Esophagus squamous epithelium (tissue), 5 donors: ENCODE data around the gene C1orf50. TPM values are rescaled to one million over a fixed set of nuclear protein-coding genes. Genes with fewer than 3 reads are reported as not detected.
"Not testable (repeated sequence)": the region's sequence is repeated elsewhere in the genome, so short reads cannot be mapped to it uniquely, and the experiment has no call there.

Experiments used
- DNase-seq: peaks from one replicate; lab custom pipeline; 2025; lab: John Stamatoyannopoulos, UW
- H3K27ac ChIP-seq, 4 donors: fragments of 200-600 bp; sonication (generic); one replicate each; pipeline ENCODE4 v1.5.1; 2016 to 2019; ENCODE audit warnings: mild to moderate bottlenecking in 1 of 4
- H3K27me3 ChIP-seq, 4 donors: fragments of 200-600 bp; sonication (generic); 1 replicate in 3 of 4; 2 replicates in 1 of 4; pipeline versions ENCODE4 v1.5.1 to v1.6.0; 2017 to 2021; ENCODE audit warnings: antibody characterized with exemption in 1 of 4
- H3K36me3 ChIP-seq, 3 donors: fragments of 200-600 bp; sonication (generic); one replicate each; pipeline ENCODE4 v1.5.1; 2016 to 2019
- H3K4me1 ChIP-seq, 3 donors: fragments of 200-600 bp; sonication (generic); one replicate each; pipeline ENCODE4 v1.5.1; 2017 to 2019
- H3K4me3 ChIP-seq, 4 donors: fragments of 200-600 bp; sonication (generic); 1 replicate in 3 of 4; 2 replicates in 1 of 4; pipeline ENCODE4 v1.5.1; 2016 to 2019; ENCODE audit warnings: mild to moderate bottlenecking in 2 of 4, moderate library complexity in 1 of 4
- H3K9me3 ChIP-seq, 3 donors: fragments of 200-600 bp; sonication (generic); one replicate each; pipeline ENCODE4 v1.5.1; 2016 to 2019
- CTCF ChIP-seq, 6 experiments: fragments of 450-650 bp in 4 of 6; fragments of 200-600 bp in 2 of 6; sonication (generic) in 2 of 6; IDR thresholded peaks; one replicate each; pipeline ENCODE4 v1.5.1; 2016 to 2019; ENCODE audit warnings: antibody characterized with exemption in 6 of 6, mild to moderate bottlenecking in 4 of 6, moderate library complexity in 4 of 6
- POLR2A ChIP-seq, 4 donors: fragments of 450-650 bp; IDR thresholded peaks; one replicate each; pipeline ENCODE4 v1.6.1; 2017; ENCODE audit warnings: antibody characterized with exemption in 4 of 4, mild to moderate bottlenecking in 4 of 4, moderate library complexity in 3 of 4
- WGBS, 2 donors: methylation state at CpG; one replicate each; pipeline ENCODE4 v1.1.5; 2018; 5-methylcytosine and 5-hydroxymethylcytosine counted together
- intact Hi-C: fragments of 100-400 bp; cut with DNase I; formaldehyde crosslinking; loops from one replicate; pipeline ENCODE4 v1.15.0; 2022
- total RNA-seq, 4 donors: library from RNA; depleted of rRNA; stranded (reverse); fragments of >200 nt; gene quantifications; one replicate each; pipeline ENCODE4 v1.1.0, GENCODE V29; 2016
- donor health status: DM: yes; HTN: yes; CAD: no.

C1orf50 gene
- total RNA-seq, 4 donors from 2014 or later = 1.5 to 15.4 (median 3.8) TPM

GRCh38 chr1:42748021-42748420 is 19.0 kb upstream of the C1orf50 start:
- DNase-seq = no peak
- intact Hi-C loops = loop anchor here (5.0 kb wide), 1 partner anchor 166 kb away; no protein-coding TSS in a partner anchor
- Histone ChIP-seq H3K27me3 (no peaks in the 10 kb centered on the region), H3K4me1 (peaks cover 0 to 26% (median 0%) of the 10 kb centered on the region in 3 donors), H3K27ac (no peak overlapping the region), H3K36me3 (peaks cover 0 to 67% (median 20%) of the 10 kb centered on the region in 3 donors), H3K4me3 (no peak overlapping the region), H3K9me3 (no peaks in the 10 kb centered on the region)
- TF ChIP-seq CTCF (IDR thresholded peaks at IDR 0.05) = no peak
- WGBS, 2 donors = 89% methylated on average over 7 of the region's 10 CpGs; no CpG with 5 or more reads in 1 of the 2 donors

- Histone ChIP-seq H3K9me3 (no peaks in the 10 kb centered on the region), H3K27me3 (no peaks in the 10 kb centered on the region), H3K4me1 (peaks cover 0 to 19% (median 0%) of the 10 kb centered on the region in 3 donors), H3K4me3 (no peak overlapping the region), H3K36me3 (peaks cover 0 to 74% (median 20%) of the 10 kb centered on the region in 3 donors), H3K27ac (no peak overlapping the region)
- TF ChIP-seq CTCF (IDR thresholded peaks at IDR 0.05) = no peak
- TF ChIP-seq POLR2A (IDR thresholded peaks at IDR 0.05) = no peak
- DNase-seq = no peak
- 85 to 93% methylated on average over 11 to 12 of the region's 14 CpGs for WGBS, 2 donors
- intact Hi-C loops = loop anchor here (5.0 kb wide), 1 partner anchor 166 kb away; no protein-coding TSS in a partner anchor
These were observed 18.3 kb upstream of the C1orf50 start for GRCh38 chr1:42748461-42749410.

DNA sequence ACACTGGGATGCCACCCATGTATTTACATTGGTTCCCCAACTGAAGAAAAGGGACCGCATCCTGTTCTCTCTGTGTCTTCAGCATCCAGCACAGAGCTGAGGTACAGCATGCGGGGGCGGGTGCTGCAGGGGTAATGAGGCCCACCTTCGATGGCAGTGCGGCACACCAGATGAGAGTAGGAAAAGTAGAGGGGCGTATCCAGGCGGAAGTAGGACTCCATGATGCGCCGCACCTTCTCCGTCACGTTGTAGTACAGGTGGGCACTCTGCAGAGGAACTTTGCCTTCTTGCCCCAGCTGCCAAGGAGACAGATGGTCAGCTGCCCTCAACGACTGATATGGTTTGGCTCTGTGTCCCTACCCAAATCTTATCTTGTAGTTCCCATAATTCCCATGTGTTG is 17.0 kb upstream of the C1orf50 start:
- no peak for DNase-seq

GRCh38 chr1:42751511-42752070 is 15.5 kb upstream of the C1orf50 start:
- peaks cover 0 to 94% (median 32%) of the 10 kb centered on the region in 3 donors for H3K36me3 ChIP-seq
- 95 to 97% methylated on average over 7 to 8 of the region's 8 CpGs for WGBS, 2 donors
- H3K4me3 ChIP-seq, H3K4me1 ChIP-seq, DNase-seq, H3K27me3 ChIP-seq, H3K27ac ChIP-seq, H3K9me3 ChIP-seq, intact Hi-C loops: not testable (repeated sequence)

More for the DNA sequence above, 17.0 kb upstream of the C1orf50 start:
- Histone ChIP-seq H3K4me1 (peaks cover 0 to 19% (median 0%) of the 10 kb centered on the region in 3 donors), H3K36me3 (peaks cover 0 to 87% (median 32%) of the 10 kb centered on the region in 3 donors), H3K27me3 (no peaks in the 10 kb centered on the region), H3K4me3 (no peak overlapping the region), H3K27ac (no peak overlapping the region), H3K9me3 (no peaks in the 10 kb centered on the region)
- WGBS, 2 donors = 91 to 93% methylated on average over 11 to 12 of the region's 12 CpGs
- no peak for TF ChIP-seq CTCF (IDR thresholded peaks at IDR 0.05)
- no peak for TF ChIP-seq POLR2A (IDR thresholded peaks at IDR 0.05)
- intact Hi-C loops = no loop called here

DNA sequence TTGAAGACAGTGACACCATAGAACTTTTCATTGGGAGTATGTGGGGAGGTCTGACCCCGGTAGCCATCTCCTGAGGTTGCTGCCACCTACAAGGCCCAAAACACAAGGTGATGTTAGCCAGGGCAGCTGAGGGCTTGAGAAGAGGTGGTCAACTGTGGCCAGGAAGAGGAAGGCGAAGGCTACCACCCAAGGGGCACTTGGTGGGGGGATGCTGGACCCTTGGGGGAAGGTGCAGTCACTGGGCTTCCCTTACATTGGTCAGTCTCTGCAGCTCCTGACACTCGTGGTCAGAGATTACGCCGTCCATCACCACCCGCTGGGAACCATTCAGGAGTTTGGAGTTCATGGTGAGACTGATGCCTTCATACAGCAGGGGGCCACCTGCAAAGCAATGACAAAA is 14.8 kb upstream of the C1orf50 start:
- DNase-seq = no peak
- H3K4me1 ChIP-seq = peaks cover 0 to under 1% (median 0%) of the 10 kb centered on the region in 3 donors
- TF ChIP-seq CTCF (IDR thresholded peaks at IDR 0.05) (no peak), POLR2A (IDR thresholded peaks at IDR 0.05) (no peak)
- H3K9me3 ChIP-seq = no peaks in the 10 kb centered on the region
- 90 to 91% methylated on average over 4 of the region's 6 CpGs for WGBS, 2 donors
- no peaks in the 10 kb centered on the region for H3K27me3 ChIP-seq
- no peak overlapping the region for H3K27ac ChIP-seq
- H3K36me3 ChIP-seq = peaks cover 2 to 93% (median 32%) of the 10 kb centered on the region in 3 donors
- H3K4me3 ChIP-seq = no peak overlapping the region
- intact Hi-C loops = no loop called here
